ENCODE measurements around the gene TBCK.

TBCK gene

DNA sequence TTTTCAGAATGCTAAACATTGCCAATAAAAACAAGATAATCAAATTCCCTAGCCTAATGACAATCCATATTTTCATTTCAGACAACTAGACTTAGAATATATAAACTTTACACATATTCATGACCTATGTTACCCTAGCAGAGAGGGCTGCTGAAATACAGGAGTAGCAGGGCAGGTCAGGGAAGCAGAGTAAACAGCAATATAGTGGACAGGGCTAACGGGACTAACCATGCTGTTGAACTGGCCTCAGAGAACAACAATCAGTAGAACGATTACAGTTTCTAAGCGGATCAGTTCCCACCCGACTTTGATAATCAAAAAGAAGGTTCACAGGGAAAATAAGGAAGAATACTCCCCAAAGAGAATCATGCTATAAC, 14.0 kb downstream of the TBCK start:
- TF ChIP-seq CTCF (IDR thresholded peaks at IDR 0.05; ENCODE audit: insufficient read depth, missing control alignments) = no peak
- no peak for FAIRE-seq
- DNase-seq (ENCODE audit: insufficient read length, low spot score) = no peak

GRCh38 chr4:106301393-106302061, 14.5 kb downstream of the TBCK start:
- TF ChIP-seq CTCF (IDR thresholded peaks at IDR 0.05; ENCODE audit: insufficient read depth, missing control alignments) = no peak
- FAIRE-seq (peak; percentile 44), DNase-seq (ENCODE audit: insufficient read length, low spot score) (no peak)

GRCh38 chr4:106299977-106300376, 16.0 kb downstream of the TBCK start:
- TF ChIP-seq CTCF (IDR thresholded peaks at IDR 0.05; ENCODE audit: insufficient read depth, missing control alignments) = no peak
- FAIRE-seq (no peak), DNase-seq (ENCODE audit: insufficient read length, low spot score) (no peak)

DNA sequence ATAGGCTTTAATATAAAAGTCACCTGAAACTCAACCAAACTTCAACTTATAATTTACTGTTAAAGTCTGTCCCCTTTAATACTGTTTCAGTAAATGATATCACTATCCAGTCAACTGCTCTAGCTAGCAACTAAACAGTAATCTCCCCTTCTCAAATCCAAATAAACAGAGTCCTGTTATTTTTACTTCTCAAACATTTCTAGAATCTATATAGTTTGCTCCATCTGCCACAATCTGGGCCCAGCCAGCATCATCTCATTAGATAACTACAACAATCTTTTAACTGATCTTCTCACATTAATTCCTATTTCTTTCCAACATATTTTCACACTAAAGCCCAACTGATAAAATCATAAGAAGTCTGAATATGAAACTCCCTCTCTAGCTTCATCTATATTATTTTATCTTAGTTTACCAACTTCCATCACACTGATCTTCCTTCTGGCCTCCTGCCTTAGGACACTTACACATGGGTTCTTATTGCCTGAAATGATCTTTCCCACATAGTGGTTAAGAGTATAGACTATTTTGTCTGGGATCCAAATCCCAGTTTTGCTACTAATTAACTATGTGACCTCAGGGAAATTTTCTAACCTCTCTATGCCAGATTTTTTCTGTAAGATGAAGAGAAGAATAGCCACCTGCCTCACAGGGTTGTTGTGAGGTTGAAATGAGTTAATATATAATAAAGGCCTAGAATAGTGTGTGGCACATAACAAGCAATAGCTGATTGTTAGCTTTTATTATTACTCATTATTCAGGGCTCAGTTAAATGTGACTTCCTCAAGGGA, 18.6 kb downstream of the TBCK start:
- no peak for TF ChIP-seq CTCF (IDR thresholded peaks at IDR 0.05; ENCODE audit: insufficient read depth, missing control alignments)
- DNase-seq (ENCODE audit: insufficient read length, low spot score) (no peak), FAIRE-seq (no peak)

DNA sequence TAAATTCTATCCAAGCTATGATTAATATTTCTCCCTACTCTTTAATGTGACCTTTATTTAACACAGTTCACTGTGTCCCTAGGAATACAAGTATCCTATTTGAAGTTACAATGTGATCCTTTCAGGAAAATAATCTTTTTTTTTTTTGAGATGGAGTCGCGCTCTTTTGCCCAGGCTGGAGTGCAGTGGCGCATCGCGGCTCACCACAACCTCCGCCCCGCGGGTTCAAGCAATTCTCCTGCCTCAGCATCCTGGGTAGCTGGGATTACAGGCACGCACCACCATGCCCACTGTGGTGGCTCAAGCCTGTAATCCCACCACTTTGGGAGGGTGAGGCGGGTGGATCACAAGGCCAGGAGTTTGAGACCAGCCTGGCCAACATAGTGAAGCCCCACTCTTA, 21.9 kb downstream of the TBCK start:
- TF ChIP-seq CTCF (IDR thresholded peaks at IDR 0.05; ENCODE audit: insufficient read depth, missing control alignments) = no peak
- no peak for FAIRE-seq

DNA sequence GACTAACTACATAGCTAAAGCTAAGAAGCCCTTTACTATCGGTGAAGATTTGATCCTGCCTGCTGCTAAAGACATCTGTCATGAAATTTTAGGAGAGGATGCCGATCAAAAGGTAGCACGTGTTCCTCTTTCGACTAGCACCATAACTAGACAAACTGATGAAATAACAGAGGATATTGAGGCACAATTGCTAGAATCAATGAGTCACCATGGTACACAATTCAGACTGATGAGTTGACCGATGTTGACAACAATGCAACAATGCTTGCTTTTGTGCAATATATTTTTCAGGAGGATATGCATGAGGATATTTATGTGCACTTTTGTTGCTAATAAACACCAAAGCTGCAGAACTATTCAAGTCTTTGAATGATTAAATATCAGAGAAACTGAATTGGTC, 24.3 kb downstream of the TBCK start:
- TF ChIP-seq CTCF (IDR thresholded peaks at IDR 0.05; ENCODE audit: insufficient read depth, missing control alignments) = no peak
- DNase-seq (ENCODE audit: insufficient read length, low spot score) (no peak), FAIRE-seq (no peak)

More for the DNA sequence above, 21.9 kb downstream of the TBCK start:
- DNase-seq (ENCODE audit: insufficient read length, low spot score) = no peak

DNA sequence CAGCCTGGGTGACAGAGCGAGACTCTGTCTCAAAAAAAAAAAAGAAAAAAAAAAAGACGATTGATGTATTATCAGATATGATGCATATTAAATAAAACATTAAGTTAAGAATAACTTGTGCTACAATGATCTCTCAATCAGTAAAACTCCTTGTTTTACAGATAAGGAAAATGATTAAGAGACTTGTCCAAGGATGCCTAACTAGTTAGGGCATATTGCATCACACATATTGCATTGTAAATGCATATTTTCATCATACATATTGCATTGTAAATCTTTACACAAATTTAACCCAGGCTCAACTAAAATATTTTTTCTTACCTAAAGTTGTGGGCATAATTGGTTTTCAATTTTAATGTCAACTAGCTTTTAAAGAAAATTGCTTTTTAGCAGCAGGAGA, 26.3 kb downstream of the TBCK start:
- no peak for DNase-seq (ENCODE audit: insufficient read length, low spot score)
- FAIRE-seq = peak; percentile 61
- no peak for TF ChIP-seq CTCF (IDR thresholded peaks at IDR 0.05; ENCODE audit: insufficient read depth, missing control alignments)
